Non-pigmented ciliary epithelial cell (primary cell): Measurements from ENCODE around the gene CDK15.
"Not testable (repeated sequence)": the region's sequence is repeated elsewhere in the genome, so short reads cannot be mapped to it uniquely, and the experiment has no call there.

Source experiments
- DNase-seq: peaks from one replicate; pipeline ENCODE4 v3.0.0-alpha.2; 2010; ENCODE audit warnings: low read depth

The CDK15 gene

DNA sequence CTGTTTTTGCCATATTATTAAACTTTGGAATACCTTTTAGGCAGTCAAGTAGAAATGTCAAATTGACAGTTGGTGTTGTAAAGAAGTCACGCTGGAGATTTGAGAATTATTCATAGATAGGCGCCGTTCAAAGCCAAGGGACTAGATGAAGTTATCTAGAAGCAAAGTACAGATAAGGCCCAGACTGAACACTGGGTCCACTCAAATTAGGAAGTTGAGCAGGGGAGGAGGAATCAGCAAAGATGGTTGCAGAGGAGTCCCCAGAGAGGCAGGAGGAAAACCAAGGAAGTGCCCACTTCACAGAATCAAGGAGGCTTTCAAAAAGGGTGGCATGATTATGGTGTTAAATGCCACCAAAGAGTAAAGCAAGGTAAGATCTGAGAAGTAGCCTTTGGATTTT lies 16.0 kb upstream of the CDK15 start:
- DNase-seq = no peak

DNA sequence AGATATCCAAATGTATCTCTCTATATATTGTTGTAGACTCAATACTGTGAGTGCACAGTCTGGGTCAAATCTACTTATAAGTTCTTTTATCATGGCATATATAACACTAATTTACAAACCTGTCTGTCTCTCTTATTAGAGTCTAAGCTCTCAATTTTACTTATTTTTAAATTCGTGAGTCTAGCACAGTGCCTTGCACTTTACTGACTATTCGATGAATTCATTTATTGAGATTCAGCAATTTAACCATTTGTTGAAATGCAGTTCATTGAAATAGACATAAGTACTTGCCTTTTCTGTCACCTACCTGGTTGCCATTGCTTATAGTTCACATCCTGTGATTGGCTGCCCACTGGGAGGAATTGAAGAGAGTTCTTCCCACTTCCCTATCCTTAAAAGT lies 15.3 kb upstream of the CDK15 start:
- no peak for DNase-seq

DNA sequence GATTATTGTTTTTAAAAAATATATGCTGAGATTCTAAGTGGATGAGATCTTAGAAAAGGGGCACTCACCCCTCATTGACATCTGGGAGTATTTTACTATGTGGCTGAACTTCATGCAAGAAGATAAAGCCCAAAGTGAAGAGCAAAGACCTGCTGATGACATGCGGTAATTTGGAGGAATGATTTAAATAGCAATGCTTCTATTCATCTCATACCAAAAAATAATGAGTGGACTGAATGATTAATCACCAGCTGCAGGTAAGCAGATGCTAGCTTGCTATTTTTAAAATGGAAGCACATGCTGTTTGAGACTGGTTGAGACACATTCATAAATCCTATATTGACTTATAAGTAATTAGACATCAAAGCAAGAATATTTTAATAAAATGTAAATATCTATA lies 12.7 kb upstream of the CDK15 start:
- DNase-seq = no peak

DNA sequence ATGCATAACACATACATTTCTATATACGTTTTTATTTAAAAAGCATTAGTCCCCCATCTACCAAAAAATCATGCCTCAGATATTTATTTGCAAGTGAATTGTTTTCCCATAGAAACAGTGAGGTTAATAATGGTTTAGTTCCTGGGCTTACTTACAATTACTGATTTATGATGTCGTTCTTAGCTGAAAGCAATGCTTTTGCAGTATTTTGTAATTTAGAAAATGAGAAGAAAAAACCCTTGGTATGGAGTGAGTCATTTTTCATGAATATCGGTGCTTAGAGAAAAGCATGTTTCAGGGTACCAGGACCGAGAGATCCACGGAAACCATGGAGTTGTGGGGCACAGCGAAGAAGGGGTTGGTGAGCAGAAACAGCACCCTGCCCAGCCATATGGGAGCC lies 12.0 kb upstream of the CDK15 start:
- no peak for DNase-seq

DNA sequence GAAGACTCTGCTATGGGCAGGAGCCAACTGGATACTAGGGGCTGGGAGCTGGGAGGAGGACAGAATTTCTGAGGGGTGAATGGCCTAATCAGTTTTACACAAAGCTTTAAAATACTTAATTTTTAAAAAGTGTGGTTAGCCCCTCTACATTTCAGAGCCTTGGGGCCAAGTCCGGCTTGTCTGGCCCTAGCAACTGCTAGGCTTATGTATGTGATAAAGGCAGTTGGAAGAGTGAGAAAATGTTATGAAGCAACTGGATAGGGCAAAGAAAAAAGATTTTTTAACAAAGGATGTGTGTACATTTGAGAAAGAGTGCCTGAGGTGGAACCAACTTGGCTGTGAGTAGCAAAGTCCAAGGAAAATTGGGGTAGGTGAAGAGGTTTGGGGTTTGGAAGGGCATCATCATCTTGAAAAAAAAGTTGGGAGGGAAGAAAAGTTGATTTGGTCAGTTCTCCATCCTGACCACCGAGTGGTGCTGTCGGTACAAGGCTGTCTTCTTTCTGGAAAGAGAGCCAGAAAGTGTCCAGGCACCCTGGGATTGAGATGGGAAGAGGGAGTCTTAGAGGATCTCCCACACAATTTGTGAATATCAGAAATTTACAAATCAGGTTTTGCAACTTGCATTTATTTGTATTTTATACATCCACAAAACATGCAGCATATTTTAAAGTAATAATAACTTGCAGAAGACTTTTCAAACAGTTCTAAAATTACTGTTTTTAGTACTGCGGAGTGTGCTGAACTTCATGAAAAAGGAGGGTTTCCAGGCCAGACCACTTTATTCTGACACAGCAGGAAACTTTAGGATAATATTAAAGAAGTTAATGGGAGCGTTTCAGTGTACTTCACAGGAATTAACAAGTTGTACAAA lies 10.5 kb upstream of the CDK15 start:
- DNase-seq = no peak

DNA sequence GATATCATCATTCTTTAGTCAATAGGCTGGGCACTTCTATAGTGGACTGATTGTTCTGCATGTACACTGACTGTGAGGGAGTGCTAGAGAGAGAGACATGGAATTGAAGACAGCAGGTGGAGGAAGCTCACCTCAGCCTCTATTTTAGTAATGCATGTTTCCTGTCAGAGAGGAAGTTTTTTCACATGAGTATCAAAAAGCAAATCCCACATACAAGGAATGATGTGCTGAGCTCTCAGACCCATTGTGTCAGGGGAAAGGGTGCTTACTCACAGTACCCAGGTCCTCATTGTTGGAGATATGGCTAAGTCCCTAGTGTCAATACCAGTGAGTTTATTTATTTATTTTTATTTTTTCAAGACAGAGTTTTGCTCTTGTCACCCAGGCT lies 9.9 kb upstream of the CDK15 start:
- no peak for DNase-seq

DNA sequence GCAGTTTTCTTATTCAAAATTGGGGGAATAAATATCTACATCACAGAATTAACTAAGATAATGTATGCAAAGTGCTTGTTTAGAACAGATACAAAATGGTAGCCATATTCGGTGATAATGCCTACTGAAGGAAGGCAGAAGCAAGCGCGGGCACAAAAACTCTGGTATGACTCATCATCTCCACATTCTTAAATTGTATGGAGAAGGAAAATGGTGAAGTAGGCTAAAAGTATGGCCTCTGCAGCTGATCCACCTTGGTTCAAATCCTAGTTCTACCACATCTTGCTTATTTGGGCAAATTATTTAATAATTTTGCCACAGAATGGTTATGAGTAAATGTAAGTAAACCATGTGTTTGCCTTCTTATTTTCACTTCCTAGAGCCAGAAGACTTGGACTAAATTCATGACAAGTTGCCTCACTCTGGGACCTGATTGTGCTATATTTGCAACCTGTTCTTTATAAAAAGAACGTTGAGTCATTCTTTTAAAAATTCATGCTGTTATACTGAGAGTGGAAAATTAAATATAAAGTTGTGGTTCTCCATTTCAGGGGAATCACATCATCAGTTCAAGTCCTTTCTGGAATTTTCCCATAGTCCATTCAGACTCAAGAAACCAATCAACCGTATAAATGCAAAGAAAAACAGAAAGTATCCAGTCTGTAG lies 9.0 kb upstream of the CDK15 start:
- peak; percentile 72 for DNase-seq

DNA sequence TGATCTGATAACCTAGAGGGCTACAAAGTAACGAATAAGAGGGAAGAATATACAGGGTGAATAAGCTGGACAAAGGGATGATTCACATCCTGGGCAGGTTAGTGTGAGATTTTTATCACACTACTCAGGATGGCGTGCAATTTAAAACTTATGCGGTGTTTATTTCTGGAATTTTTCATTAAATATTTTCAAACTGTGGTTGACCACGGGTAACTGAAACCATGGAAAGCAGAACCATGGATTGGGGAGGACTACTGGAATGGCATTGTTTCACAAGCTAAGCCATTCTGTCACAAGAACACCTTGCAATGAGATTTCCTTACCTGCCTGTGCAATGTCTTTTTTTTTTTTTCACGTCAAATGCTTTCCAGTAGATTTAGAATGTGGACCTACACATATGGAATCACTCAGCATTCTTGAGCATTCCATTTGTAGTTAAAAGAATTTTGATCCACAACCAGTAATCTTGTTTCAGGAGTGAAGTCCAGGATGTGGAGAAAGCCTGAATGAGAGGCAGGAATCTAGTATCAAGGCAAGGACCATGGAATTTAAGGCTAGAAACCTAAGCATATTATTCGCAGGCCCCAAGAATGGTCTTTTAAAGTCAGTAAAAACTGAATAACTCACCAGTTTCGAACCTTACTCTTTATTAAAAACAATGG lies 8.0 kb upstream of the CDK15 start:
- peak; percentile 83 for DNase-seq

DNA sequence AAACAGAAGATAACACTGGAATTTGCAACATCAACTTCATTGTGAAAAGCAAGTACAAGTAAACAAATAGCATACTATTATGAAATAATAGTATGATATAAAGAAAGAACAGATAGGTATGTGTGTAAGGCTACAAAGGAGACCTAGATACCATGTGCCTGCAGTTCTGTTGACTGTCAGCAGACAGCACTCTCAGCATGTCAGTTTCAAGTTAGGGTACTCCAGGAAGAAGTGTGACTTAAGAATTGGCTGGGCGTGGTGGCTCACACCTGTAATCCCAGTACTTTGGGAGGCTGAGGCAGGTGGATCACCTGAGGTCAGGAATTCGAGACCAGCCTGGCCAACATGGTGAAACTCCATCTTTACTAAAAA lies 7.4 kb upstream of the CDK15 start:
- peak; percentile 43 for DNase-seq

DNA sequence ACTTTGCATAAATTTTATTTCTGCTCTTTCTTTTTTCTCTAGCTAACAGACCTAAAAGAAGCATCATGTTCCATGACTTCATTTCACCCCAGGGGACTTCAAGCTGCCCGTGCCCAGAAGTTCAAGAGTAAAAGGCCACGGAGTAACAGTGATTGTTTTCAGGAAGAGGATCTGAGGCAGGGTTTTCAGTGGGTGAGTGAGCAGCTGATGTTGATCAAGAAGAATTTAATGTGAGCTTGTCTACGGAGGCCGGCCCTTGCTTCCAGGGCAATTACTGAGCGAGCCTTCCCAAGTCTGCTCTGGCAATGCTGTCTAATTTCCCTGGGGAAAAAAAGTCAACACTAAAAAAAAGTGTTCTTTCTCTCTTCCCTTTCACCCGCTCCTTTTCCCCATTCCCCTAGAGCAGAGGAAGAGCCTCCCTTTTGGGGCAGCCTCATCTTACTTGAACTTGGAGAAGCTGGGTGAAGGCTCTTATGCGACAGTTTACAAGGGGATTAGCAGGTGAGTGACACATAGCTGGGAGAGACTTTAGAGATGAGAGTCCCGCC lies 1.2 kb downstream of the CDK15 start:
- no peak for DNase-seq

DNA sequence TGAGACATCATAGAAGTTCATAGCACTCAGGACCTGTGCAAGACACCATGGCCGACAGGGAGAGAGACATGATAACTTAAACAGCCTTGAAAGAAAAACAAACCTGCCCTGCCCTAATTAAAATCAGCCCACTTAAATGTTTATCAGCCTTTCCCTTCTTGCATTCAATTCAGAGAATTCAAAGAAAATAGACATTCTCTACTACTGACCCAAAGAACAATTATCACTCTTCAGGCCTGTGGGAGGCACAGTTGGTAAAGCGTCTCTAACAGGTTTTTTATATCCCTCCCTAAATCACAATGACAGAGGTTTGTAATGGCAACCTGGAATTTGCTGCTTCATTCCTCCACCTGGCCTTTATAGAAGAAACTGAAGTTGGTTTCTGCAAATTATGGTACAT lies 1.7 kb downstream of the CDK15 start:
- DNase-seq = no peak

DNA sequence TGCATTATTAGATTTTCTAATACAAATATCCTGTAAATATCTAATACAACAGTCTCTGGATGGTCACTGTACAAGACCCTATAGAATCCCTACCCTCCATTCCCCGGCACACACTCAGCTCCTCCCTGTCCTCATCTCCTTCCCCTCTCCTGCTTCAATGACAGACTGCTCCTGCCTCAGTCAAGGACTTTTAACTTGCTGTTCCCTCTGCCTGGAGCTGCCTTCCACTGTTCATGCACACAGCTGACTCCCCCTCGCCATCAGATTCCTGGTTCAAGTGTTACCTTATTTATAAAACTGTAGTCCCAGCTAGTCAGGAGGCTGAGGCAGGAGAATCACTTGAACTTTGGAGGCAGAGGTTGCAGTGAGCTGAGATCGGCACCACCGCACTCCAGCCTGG lies 3.3 kb downstream of the CDK15 start:
- no peak for DNase-seq

DNA sequence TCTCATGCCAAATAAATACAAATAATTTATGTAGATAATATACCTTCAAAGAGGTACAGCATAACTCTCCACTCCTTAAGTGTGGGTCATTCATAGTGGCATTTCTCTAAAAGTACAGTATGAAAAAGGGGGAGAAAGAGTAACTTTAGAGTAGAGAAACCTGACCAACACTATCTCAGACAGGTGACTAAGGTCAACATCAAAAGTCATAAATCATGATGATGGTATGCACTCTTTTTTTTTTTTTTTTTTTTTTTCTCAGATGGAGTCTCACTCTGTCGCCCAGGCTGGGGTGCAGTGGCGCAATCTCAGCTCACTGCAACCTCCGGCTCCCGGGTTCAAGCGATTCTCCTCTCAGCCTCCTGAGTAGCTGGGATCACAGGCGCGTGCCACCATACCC lies 4.3 kb downstream of the CDK15 start:
- not testable (repeated sequence) for DNase-seq

DNA sequence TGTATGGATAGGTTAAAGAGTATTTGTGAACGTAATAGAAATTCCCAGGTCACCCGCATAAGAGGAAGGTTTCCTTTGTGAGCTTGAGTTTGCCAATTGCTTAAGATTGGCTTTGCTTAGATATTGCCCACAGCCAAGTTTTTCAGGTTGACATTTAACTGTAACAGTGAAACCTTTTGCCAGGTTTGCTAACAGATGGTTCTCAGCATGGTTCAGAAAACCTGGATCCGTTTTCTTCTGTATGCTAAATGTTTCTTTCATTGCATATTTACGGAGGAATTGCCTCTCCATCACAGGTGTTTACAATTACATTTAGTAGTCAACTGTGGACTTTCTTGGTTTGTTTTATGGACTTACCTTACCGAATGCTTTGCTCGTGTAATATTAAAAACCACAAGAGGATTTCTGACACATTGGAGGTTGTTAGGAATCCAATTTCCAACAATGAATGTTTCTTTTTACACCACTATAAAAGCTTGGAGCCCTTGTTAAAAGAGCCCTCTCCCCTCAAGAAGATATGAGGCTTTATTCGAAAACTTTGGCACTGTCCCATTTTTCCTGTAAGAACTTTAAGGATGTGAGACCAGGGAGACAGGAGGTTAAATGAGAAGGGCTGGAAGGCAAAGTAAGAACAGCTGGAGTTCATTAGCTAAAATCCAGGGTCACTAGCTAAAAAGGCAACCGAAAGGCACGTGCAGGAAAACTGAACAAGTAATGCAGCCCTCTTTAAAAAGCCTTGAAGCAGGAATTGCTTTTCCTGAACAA lies 7.8 kb downstream of the CDK15 start:
- DNase-seq = no peak

DNA sequence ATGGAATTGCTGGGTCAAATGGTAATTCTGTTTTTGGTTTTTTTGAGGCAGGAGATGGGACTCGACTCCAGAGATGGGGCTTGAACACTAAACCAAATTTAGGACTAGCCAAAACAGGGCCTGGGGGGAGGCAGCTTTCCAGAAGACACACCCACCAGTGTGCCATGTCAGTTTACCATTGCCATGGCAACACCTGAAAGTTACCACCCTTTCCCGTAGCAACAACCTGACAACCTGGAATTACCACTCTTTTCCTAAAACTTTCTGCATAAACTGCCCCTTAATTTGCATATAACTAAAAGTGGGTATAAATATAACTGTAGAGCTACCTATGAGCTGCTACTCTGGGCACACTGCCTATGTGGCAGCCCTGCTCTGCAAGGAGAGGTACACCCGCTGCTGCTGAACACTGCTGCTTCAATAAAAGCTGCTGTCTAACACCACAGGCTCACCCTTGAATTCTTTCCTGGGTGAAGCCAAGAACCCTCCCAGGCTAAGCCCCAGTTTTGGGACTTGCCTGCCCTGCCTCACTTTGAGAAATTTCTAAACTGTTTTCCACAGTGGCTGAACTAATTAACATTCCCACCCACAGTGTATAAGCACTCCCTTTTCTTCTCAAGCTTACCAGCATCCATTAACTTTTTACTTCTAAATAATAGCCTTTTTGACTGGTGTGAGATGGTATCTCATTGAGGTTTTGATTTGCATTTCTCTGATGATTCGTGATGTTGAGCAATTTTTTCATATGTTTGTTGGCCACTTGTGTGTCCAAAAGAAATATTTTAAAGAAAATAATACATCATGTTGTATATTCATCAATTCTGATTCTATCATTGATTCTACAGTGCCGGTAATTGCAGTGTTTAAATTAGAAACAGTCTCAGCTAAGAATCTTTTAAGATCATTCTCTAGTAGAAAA lies 10.6 kb downstream of the CDK15 start:
- DNase-seq = no peak

DNA sequence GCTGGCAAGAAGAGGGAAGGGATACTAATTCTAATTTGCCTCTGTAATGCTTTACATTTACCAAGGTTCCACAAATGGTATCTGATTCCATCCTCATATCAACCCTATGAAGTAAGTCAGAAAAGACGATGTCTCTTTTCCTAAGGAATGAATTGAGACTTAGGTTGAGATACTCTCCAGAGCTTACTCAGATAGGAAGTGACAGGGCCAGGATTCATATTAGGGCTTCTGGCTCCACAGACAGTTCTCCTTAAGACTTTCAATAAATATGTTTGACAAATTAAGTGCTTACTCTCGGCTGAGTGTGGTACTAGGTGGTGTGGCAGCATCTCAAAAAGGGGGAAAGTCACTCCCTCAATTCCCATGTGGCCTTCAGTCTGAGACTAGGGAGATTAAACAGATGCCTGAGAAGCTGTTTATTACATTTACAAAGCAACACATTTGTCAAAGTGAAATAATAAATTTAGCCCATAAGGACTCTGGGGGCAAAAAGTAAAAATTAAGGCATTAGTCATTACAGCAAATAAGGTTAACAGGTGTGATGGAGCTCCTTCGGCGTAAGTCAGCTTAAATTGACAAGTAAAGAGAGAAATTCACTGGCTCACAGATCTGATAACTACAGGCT lies 14.2 kb downstream of the CDK15 start:
- DNase-seq = no peak

DNA sequence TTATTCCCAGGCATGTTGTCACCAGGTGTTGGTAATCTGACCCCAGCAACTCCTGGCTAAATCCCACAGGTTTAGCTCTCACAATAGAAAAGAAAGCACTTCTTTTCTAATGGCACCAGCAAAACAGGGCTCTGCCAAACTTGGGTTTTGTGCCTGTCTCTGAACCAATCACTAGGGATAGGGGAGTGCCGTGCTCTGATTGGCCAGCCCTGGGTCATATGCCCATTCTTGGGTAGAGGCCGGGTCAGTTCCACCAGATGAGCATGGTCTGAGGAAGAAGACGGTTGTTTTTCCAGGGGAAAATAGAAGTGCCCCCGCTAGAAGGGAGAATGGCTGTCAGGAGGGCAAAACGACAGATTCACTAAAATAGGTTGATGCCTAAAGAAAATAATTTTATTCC lies 14.7 kb downstream of the CDK15 start:
- DNase-seq = no peak

DNA sequence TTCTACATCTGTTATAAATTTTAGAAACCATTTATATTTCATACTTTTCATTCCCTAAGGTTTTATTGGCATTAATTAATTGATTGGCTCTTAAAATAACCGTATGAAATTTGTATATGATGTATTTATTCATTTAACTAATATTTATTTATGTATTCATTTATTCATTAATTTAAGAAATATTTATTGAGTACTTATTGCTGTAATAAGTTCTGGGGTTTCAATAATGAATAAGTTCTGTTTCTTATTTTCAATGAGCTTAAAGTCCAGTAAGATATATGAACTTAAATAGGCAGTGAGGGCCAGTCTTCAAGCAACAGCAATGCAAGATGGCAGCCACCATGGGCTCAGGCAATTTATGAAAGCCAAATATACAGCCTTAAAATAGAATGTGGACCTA lies 17.9 kb downstream of the CDK15 start:
- no peak for DNase-seq

DNA sequence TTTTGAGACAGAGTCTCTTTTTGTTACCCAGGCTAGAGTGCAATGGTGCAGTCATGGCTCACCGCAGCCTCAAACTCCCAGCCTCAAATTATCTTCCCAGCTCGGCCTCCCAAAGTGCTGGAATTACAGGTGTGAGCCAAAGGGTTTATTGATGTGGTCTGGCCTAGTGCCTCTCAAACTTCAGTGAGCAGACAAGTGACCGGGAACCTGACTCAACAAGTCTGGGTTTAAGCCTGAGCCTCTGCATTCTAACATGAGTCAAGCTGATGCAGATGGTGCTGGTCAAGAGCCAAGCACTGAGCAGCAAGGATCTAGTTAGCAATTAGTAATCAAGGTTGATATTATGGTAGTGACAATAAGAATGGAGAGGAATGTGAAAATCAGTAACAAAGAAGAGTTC lies 21.3 kb downstream of the CDK15 start:
- DNase-seq = no peak

DNA sequence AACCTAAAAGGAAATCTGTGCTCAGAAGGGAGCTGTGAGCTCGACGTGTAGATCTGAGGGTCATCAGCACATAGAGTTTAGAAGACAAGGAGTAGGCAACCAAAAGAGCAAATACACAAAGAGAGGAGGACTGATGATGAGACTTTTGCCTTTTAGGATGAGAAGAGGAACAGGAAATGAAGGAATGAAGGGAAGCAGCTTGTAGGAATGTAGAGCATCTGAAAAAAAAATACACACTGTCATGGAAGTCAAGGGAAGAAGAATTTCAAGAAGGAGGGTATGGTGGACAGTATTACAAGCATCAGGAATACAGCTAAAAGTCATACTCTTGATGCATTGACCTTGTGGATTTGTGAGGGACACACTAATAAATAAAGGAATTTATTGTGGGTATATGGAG lies 21.9 kb downstream of the CDK15 start:
- no peak for DNase-seq

DNA sequence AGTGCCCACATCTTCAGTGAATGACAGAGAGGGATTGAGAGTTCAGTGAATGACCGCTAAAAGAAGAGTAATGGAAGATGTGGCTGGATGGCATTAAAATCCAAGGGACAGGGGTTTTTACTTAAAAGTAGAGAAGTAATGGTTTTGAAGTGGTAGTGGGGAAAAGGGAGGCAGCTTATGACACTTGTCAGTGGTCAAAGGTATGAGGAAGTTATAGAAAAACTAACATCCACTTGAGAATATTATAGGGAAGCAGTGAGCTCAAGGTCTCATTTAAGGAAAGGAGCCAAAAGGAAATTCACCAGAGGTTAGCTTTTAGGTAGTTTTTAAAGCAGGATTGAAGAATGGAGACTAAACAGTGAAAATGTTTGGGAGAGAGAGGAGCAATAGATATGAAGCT lies 24.3 kb downstream of the CDK15 start:
- DNase-seq = no peak
